Activated CD4-positive, alpha-beta T cell treated with anti-CD3 and anti-CD28 coated beads, Interleukin-2, amount 50 U/mL, for 16 hours (primary cell): ENCODE data around the gene CENPO.

Source experiments
- DNase-seq: peaks from one replicate; pipeline ENCODE4 v3.0.0-alpha.2; 2020

Gene CENPO

GRCh38 chr2:24839729-24840128 lies 46.5 kb downstream of the CENPO start:
- DNase-seq, result no peak

GRCh38 chr2:24840164-24840869 lies 47.1 kb downstream of the CENPO start:
- no peak for DNase-seq

GRCh38 chr2:24840962-24841945 lies 48.0 kb downstream of the CENPO start:
- no peak for DNase-seq

- no peak for DNase-seq
These were observed 49.1 kb downstream of the CENPO start for GRCh38 chr2:24842081-24843050.

- DNase-seq, result no peak
These were observed 50.2 kb downstream of the CENPO start for GRCh38 chr2:24843330-24843860.

- no peak for DNase-seq
These were observed 50.9 kb downstream of the CENPO start for GRCh38 chr2:24844023-24844685.

- no peak for DNase-seq
These were observed 52.5 kb downstream of the CENPO start for GRCh38 chr2:24845691-24846090.

GRCh38 chr2:24850944-24851343 lies 57.7 kb downstream of the CENPO start:
- DNase-seq, result no peak

- DNase-seq, result no peak
These were observed 58.8 kb downstream of the CENPO start for GRCh38 chr2:24852026-24852425.

- no peak for DNase-seq
These were observed 59.3 kb downstream of the CENPO start for GRCh38 chr2:24852431-24853020.

GRCh38 chr2:24853046-24853445 lies 59.8 kb downstream of the CENPO start:
- DNase-seq, result no peak

- no peak for DNase-seq
These were observed 60.8 kb downstream of the CENPO start for GRCh38 chr2:24853996-24854395.

GRCh38 chr2:24855022-24855622 lies 61.9 kb downstream of the CENPO start:
- no peak for DNase-seq

- DNase-seq, result no peak
These were observed 62.5 kb downstream of the CENPO start for GRCh38 chr2:24855726-24856125.

GRCh38 chr2:24856791-24857211 lies 63.6 kb downstream of the CENPO start:
- no peak for DNase-seq

GRCh38 chr2:24857746-24858145 lies 64.5 kb downstream of the CENPO start:
- DNase-seq, result no peak

- no peak for DNase-seq
These were observed 65.8 kb downstream of the CENPO start for GRCh38 chr2:24858996-24859395.

- no peak for DNase-seq
These were observed 66.9 kb downstream of the CENPO start for GRCh38 chr2:24859968-24860600.

GRCh38 chr2:24860631-24861030 lies 67.4 kb downstream of the CENPO start:
- DNase-seq, result no peak

GRCh38 chr2:24861500-24861899 lies 68.3 kb downstream of the CENPO start:
- no peak for DNase-seq

GRCh38 chr2:24863641-24864040 lies 70.4 kb downstream of the CENPO start:
- DNase-seq, result no peak
